CD4-positive, alpha-beta T cell (primary cell): ENCODE data around the gene ATL2. TPM values are rescaled to one million over a fixed set of nuclear protein-coding genes. Genes with fewer than 3 reads are reported as not detected.

ENCODE experiments used
- ATAC-seq: fragments of 200-7000 bp; cut with Tn5 transposase; one replicate; pipeline ENCODE4 v1.10.0; 2022; ENCODE audit warnings: mild to moderate bottlenecking; ENCODE audit not compliant: poor library complexity
- CTCF ChIA-PET: fragments of 350-600 bp; sonication (Branson Sonifier 250); formaldehyde crosslinking; loops from one replicate; lab custom pipeline; 2021; ENCODE audit warnings: antibody characterized with exemption, inconsistent platforms; lab: Charles Lee
- POLR2A ChIA-PET: fragments of 350-600 bp; sonication (Branson Sonifier 250); formaldehyde crosslinking; loops from one replicate; lab custom pipeline; 2021; ENCODE audit warnings: antibody characterized with exemption, inconsistent platforms; lab: Charles Lee
- DNase-seq, 14 experiments: peaks; one replicate each; pipeline ENCODE4 v3.0.0-alpha.2; 2013 to 2020; ENCODE audit warnings: mixed read lengths in 2 of 14
- H3K27ac ChIP-seq, 2 donors: one replicate each; pipeline versions ENCODE4 v1.5.1 to v1.7.0; 2013; ENCODE audit warnings: low read length in 2 of 2, low read depth in 1 of 2, mild to moderate bottlenecking in 1 of 2
- H3K27me3 ChIP-seq, 2 experiments: 1 replicate in 1 of 2; 2 replicates in 1 of 2; pipeline versions ENCODE4 v1.6.1 to v1.7.0; 2013; ENCODE audit warnings: low read length in 2 of 2, control low read depth in 1 of 2, mild to moderate bottlenecking in 1 of 2, moderate library complexity in 1 of 2; ENCODE audit not compliant: insufficient read depth in 2 of 2, control insufficient read depth in 1 of 2
- H3K36me3 ChIP-seq: one replicate; pipeline ENCODE4 v1.6.1; 2013; ENCODE audit warnings: low read length, control low read depth; ENCODE audit not compliant: insufficient read depth
- H3K4me1 ChIP-seq: one replicate; pipeline ENCODE4 v1.6.1; 2013; ENCODE audit warnings: low read length, control low read depth; ENCODE audit not compliant: insufficient read depth
- H3K4me3 ChIP-seq: one replicate; pipeline ENCODE4 v1.5.1; 2013; ENCODE audit warnings: mild to moderate bottlenecking, low read length, moderate library complexity
- H3K9me3 ChIP-seq, 2 experiments: 1 replicate in 1 of 2; 2 replicates in 1 of 2; pipeline versions ENCODE4 v1.6.1 to v1.7.0; 2013; ENCODE audit warnings: low read length in 2 of 2, mild to moderate bottlenecking in 2 of 2, control low read depth in 1 of 2, moderate library complexity in 1 of 2; ENCODE audit not compliant: control insufficient read depth in 1 of 2, insufficient read depth in 1 of 2
- H3K27ac Mint-ChIP-seq: one replicate; pipeline ENCODE4 v1.8.0; 2020; ENCODE audit warnings: mixed read lengths
- H3K27me3 Mint-ChIP-seq: one replicate; pipeline ENCODE4 v1.8.0; 2021; ENCODE audit warnings: mixed read lengths
- H3K36me3 Mint-ChIP-seq: one replicate; pipeline ENCODE4 v1.8.0; 2021; ENCODE audit warnings: low read depth, mixed read lengths
- H3K4me1 Mint-ChIP-seq: one replicate; pipeline ENCODE4 v1.8.0; 2021; ENCODE audit warnings: low read depth, mixed read lengths
- H3K4me3 Mint-ChIP-seq: one replicate; pipeline ENCODE4 v1.8.0; 2020; ENCODE audit warnings: mild to moderate bottlenecking, mixed read lengths
- H3K9me3 Mint-ChIP-seq: one replicate; pipeline ENCODE4 v1.8.0; 2020; ENCODE audit warnings: mixed read lengths
- CTCF ChIP-seq: fragments of 200-600 bp; IDR thresholded peaks from one replicate; pipeline ENCODE4 v1.8.0; 2022; ENCODE audit warnings: antibody characterized with exemption, mild to moderate bottlenecking
- intact Hi-C, 2 experiments: fragments of 100-400 bp; cut with DNase I in 1 of 2; cut with micrococcal nuclease in 1 of 2; formaldehyde crosslinking; loops; one replicate each; pipeline versions ENCODE4 v1.15.1 to v1.9.0; 2023 to 2025; cut with DNase I, micrococcal nuclease
- total RNA-seq, 174 experiments: library from RNA in 2 of 174; stranded (reverse) in 2 of 174; gene quantifications; one replicate each; pipeline ENCODE4 v1.2.3 and lab custom pipeline; 2021 to 2026

ATL2 gene
- total RNA-seq, 2 experiments from 2014 or later: 85.5 to 91.7 TPM

DNA sequence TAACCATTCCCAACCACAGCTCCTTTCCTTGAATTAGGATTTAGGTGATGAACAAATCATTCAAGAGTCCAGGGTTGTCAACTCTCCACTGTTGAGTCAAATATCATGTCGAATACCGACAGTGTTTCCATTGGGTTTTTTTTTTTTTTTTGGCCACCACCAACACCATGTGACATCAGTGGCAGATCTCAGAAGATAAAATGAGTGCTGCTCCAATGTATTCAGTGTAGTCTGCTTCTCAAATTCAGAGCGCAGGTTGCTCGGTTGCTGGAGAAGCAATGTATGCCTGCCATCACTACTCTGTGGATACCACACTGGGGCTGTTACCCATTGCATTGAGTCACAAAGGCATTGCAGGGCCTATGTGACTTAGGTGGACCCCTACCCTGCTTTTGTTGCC lies 10.8 kb upstream of the ATL2 start:
- peaks cover 20% of the 10 kb centered on the region for H3K4me1 ChIP-seq
- intact Hi-C loops: loop anchor here (1.0 to 10.0 kb wide), 3 partner anchors 11 to 737 kb away; partner anchors contain the start of genes ATL2 (in 1 of the 2), RMDN2 (in 1 of the 2) and SOS1 (in 1 of the 2)
- H3K4me3 Mint-ChIP-seq: peak overlapping the region; percentile 71
- no peaks in the 10 kb centered on the region for H3K36me3 ChIP-seq
- peak in 4 of 14 experiments; percentile 22 to 56 (median 41) for DNase-seq
- peak overlapping the region; percentile 84 for H3K27ac Mint-ChIP-seq
- no peak overlapping the region for H3K27ac ChIP-seq
- H3K36me3 Mint-ChIP-seq: no peaks in the 10 kb centered on the region
- H3K4me1 Mint-ChIP-seq: peaks cover 41% of the 10 kb centered on the region
- peak; percentile 69 for ATAC-seq
- H3K9me3 Mint-ChIP-seq: no peaks in the 10 kb centered on the region
- no peaks in the 10 kb centered on the region for H3K27me3 Mint-ChIP-seq
- POLR2A ChIA-PET: interaction anchor here (0.6 to 4.3 kb wide), 5 partner anchors 11 to 121 kb away, joined by 3 to 20 read pairs (median 3); partner anchors contain the start of gene ATL2
- CTCF ChIA-PET: interaction anchor here (0.6 to 1.9 kb wide), 3 partner anchors 11 to 120 kb away, joined by 3 to 5 read pairs (median 3); partner anchors contain the start of gene ATL2
- no peaks in the 10 kb centered on the region for H3K9me3 ChIP-seq
- no peak overlapping the region for H3K4me3 ChIP-seq
- no peak for TF ChIP-seq CTCF
- peaks cover 0 to 3% of the 10 kb centered on the region in 2 experiments for H3K27me3 ChIP-seq

DNA sequence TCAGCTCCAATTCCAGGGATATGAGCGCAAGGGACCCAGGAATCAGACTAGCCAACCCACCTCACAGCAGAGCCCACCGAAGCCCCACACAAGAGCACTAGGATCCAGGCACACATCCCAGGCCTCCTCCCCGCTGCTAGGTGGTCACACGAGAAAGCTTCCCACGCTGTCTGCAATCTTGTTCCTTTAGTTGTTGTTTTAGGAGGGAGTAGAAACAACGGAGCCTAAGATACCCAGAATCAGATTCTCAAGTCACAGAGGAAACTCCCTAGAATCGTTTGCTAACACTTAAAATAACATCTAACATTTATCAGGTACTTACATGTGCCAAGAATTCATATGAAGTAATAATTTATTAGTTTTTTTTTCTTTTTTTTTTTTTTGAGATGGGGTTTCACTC lies 9.7 kb upstream of the ATL2 start:
- Histone ChIP-seq H3K27me3 (peaks cover 0 to 3% of the 10 kb centered on the region in 2 experiments), H3K9me3 (no peaks in the 10 kb centered on the region), H3K4me3 (no peak overlapping the region), H3K36me3 (no peaks in the 10 kb centered on the region), H3K4me1 (peaks cover 20% of the 10 kb centered on the region), H3K27ac (no peak overlapping the region)
- ChIA-PET CTCF (no interaction called here), POLR2A (interaction anchor here (4.3 kb wide), 1 partner anchor 10 kb away, joined by 20 read pairs; the partner anchor contains the start of gene ATL2)
- TF ChIP-seq CTCF: no peak
- H3K27ac Mint-ChIP-seq: peak overlapping the region; percentile 33
- H3K4me1 Mint-ChIP-seq: peaks cover 43% of the 10 kb centered on the region
- no peaks in the 10 kb centered on the region for H3K9me3 Mint-ChIP-seq
- H3K27me3 Mint-ChIP-seq: no peaks in the 10 kb centered on the region
- H3K36me3 Mint-ChIP-seq: no peaks in the 10 kb centered on the region
- intact Hi-C loops: loop anchor here in 1 of 2 experiments (10.0 kb wide), 2 partner anchors 462 to 738 kb away; partner anchors contain the start of genes RMDN2 and SOS1
- H3K4me3 Mint-ChIP-seq: no peak overlapping the region
- DNase-seq: no peak
- ATAC-seq: no peak

DNA sequence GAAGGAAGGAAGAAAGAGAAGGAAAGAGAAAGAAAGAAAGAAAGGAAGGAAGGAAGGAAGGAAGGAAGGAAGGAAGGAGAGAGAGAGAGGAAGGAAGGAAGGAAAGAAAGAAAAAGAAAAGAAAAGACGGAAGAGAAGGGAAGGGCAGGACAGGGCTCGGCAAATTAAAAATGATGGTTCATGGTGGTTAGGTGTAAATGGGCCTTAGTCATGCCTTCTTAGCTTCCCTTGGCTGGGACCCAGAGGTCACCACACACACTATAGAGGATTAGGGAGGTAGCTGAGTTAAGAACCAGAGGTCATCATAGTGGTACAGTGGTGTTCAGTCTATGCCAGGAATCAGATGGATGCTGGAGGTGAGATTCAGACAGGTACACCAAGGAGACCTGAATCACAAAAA lies 9.3 kb upstream of the ATL2 start:
- Histone ChIP-seq H3K27me3 (peaks cover 0 to 3% of the 10 kb centered on the region in 2 experiments), H3K4me1 (peaks cover 21% of the 10 kb centered on the region), H3K27ac (no peak overlapping the region), H3K36me3 (no peaks in the 10 kb centered on the region), H3K4me3 (no peak overlapping the region), H3K9me3 (no peaks in the 10 kb centered on the region)
- H3K9me3 Mint-ChIP-seq: no peaks in the 10 kb centered on the region
- peak overlapping the region; percentile 33 for H3K27ac Mint-ChIP-seq
- H3K36me3 Mint-ChIP-seq: no peaks in the 10 kb centered on the region
- no peak for TF ChIP-seq CTCF
- intact Hi-C loops: loop anchor here in 1 of 2 experiments (10.0 kb wide), 2 partner anchors 462 to 738 kb away; partner anchors contain the start of genes RMDN2 and SOS1
- ChIA-PET POLR2A (interaction anchor here (4.3 kb wide), 1 partner anchor 10 kb away, joined by 20 read pairs; the partner anchor contains the start of gene ATL2), CTCF (interaction anchor here (0.5 kb wide), 1 partner anchor 69 kb away, joined by 4 read pairs; no protein-coding TSS in a partner anchor)
- no peak overlapping the region for H3K4me3 Mint-ChIP-seq
- no peaks in the 10 kb centered on the region for H3K27me3 Mint-ChIP-seq
- DNase-seq: no peak
- H3K4me1 Mint-ChIP-seq: peaks cover 47% of the 10 kb centered on the region
- no peak for ATAC-seq
